GM21529 (cell line): ENCODE results near the gene GCAT.
A peak's percentile ranks its signal among the peaks of the same experiment; 100 is the strongest.

Experiments used
- ATAC-seq: cut with Tn5 transposase; IDR thresholded peaks from one replicate; pipeline ENCODE4 v1.9.1; 2021; ENCODE audit not compliant: unreplicated experiment

GCAT gene

DNA sequence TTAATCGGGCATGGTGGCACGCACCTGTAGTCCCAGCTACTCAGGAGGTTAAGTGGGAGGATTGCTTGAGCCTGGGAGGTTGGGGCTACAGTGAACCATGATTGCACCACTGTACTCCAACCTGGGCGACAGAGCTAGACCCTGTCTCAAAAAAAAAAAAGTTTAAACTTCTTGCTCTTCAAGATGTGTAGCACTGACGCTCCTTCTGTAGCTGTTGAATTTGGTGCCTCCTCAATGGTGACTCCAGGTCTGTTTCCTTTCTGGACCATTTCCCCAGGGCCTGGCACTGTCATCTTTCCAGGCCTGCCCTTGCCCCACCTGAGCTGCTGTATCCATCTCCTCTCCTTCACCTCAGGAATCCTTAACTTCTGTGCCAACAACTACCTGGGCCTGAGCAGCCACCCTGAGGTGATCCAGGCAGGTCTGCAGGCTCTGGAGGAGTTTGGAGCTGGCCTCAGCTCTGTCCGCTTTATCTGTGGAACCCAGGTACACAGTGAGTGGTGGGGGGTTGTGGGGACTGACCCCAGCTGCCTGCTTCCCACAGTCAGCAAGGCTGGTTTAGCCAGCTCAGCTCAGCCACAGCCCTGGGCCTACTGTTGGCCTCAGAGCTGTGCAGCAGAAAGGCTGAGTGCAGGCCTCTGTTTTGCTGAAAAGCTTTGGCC is 2.1 kb downstream of the GCAT start:
- no peak for ATAC-seq

DNA sequence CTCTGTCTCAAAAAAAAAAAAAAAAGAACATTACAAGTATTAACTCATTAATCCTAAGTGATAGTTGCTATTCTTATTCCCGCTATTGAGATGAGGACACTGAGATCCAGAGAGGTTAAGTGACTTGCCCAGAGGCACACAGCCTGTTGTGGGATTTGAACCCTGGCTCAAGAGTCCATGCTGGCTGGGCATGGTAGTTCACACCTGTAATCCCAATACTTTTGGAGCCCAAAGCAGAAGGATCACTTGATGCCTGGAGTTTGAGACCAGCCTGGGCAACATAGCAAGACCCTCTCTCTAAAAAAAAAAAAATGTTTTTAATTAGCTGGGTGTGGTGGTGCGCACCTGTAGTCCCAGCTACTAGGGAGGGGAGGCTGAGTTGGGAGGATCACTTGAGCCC is 4.1 kb downstream of the GCAT start:
- no peak for ATAC-seq

DNA sequence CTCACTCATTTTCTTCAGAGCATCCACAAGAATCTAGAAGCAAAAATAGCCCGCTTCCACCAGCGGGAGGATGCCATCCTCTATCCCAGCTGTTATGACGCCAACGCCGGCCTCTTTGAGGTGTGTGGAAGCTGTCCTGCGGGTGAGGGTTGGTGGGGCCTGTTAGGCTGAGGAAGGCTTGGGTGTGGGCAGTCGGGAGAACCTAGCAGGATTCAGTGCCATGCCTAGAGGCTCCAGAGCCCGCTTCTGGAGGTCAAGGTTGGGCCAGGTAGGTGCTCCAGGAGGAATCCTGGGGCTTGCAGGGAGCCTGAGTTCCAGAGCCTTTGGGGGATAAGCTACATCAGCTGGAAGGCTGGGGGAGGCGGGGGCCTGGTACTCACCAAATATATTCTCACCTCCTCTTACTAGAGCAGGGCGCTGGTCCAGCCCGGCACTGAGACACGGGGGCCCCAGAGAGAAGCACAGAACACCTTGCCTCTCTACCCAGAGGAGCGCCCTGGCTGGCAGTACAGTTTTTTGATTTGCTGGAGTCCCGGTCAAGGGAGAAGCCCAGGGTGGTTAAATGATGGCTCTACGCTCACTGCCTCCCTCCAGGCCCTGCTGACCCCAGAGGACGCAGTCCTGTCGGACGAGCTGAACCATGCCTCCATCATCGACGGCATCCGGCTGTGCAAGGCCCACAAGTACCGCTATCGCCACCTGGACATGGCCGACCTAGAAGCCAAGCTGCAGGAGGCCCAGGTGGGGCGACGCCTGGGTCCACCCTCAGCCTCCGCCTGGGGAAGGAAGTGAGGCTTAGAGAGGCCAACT is 5.3 kb downstream of the GCAT start:
- ATAC-seq = no peak

DNA sequence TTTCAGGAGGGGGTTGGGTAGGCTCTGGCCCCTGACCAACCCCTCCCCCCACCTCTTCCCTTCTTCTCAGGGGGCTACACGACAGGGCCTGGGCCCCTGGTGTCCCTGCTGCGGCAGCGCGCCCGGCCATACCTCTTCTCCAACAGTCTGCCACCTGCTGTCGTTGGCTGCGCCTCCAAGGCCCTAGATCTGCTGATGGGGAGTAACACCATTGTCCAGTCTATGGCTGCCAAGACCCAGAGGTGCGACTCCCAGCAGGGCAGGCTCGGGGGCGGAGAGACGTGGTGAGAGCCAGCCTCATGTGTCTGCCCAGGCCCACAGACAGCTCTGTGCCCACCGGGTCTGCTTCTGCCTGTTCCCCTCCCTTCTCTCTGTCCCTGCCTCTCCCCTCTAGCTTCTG is 7.9 kb downstream of the GCAT start:
- no peak for ATAC-seq

DNA sequence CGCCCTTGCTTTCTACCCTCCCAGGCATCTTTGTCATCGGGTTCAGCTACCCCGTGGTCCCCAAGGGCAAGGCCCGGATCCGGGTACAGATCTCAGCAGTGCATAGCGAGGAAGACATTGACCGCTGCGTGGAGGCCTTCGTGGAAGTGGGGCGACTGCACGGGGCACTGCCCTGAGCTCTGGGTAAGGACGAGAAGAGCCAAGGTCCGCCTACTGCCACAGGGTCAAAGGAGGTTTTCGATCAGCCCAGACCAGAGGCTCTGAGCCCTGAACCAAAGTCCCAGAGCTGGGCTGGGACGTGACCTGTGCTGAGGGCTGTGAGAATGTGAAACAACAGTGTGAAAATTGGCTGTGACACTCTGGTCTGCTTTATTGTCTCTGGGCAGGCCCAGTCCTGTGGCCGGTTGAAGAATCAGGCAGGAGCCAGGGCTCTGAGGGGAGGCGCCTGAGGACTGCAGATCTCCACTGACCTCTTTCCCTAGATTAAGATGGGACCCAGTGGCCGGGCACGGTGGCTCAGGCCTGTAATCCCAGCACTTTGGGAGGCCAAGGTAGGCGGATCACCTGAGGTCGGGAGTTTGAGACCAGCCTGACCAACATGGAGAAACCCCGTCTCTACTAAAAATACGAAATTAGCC is 8.9 kb downstream of the GCAT start:
- no peak for ATAC-seq

DNA sequence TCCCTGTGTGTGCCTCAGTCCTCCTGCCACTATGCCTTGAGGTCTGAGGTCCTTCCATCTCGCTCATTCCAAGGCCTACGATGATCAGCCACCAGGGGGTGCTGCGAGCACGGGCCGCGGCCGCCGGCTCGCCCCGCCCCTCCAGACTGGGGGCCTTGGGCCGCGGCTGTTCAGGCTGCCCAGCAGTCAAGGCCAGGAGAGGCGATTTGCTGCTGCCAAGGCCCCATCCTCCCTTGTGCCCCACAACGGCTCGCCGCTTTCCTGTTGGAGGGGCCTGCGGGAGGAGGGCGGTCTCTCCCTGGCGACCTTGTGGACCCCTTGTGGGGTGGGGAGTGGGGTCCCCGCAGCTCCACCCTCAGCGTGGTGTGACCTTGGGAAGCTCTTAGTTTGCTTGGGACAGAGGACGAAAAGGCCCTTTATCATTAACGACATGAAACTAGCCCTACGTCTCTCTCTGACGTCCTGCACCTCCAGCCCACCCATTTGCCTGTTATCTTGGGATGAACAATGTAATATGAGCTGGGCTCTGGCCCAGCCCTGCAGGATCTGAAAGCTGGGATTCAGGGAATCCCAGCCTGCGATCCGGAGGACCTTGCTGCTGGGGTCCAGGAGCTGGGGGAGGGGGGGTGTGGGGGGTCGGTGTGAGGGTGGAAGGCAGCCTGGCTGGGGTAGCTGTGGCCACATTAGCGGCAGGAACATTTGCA is 10.1 kb downstream of the GCAT start:
- peak; percentile 63 for ATAC-seq

DNA sequence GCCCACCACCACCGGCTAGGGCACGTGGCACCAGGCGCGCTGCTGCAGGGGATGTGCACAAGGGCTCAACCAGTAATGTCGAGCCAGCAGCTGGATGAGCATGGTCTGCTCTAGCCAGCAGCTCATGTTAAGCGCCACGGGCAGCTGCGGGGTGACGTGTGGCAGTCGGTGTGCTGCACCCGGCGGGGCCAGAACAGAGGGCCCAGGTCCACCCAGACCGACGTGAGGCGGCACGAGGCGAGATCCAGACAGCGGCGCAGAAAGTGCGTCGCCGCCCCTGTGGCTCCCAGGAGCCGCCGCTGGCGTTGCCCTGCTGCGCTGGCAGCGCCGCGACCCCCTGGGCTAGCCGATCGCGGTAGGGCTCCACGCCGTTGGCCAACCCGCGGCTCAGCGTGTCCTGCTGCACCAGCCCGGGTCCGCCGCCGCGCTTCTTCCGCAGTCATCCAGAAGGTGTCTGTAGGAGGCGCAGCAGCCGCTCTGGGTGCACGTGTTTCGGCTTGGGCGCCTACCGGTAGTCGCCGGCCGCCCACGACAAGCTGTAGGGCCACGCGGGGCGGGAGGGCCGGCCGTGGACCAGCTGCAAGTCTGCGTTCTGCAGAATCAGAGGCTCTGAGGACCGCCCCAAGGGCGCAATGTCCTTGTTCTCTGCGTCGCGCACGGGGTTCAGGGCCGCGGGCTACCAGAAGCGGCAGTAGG is 10.8 kb downstream of the GCAT start:
- ATAC-seq = no peak

DNA sequence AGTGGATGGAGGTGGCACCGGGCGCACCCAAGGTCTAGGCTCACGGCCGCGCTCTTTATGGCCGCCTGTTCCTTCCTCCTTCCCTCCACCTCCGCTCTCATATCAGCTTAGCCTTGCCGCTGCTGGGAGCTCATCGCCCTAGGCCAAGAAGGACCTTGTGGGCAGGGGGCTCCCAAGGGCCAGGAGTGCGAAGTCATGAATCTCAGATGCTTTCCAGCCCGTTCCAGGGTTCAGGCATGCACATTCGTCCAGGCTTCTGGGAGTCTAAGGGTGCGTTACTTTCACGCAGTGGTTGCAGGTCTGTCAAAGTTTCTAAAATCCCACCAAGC is 11.3 kb downstream of the GCAT start:
- ATAC-seq = no peak

DNA sequence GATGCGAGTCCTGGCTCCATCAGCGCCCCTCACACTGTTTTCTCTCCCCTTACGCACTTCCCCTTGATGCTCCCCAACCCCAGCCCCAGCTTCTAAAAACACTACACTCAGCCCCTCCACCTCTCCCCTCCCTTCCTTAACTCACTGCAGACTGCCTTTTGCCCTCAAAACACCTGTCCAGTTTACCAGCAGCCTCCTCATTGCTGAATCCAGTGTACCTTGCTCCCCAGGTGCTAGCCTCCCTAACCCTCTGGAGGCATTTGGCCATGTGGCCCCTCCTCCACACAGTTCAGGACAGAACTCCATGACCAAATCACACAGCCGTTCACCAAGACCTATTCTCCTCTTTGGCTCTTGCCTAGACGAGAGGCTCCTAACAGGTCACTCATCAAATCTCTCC is 12.6 kb downstream of the GCAT start:
- no peak for ATAC-seq

DNA sequence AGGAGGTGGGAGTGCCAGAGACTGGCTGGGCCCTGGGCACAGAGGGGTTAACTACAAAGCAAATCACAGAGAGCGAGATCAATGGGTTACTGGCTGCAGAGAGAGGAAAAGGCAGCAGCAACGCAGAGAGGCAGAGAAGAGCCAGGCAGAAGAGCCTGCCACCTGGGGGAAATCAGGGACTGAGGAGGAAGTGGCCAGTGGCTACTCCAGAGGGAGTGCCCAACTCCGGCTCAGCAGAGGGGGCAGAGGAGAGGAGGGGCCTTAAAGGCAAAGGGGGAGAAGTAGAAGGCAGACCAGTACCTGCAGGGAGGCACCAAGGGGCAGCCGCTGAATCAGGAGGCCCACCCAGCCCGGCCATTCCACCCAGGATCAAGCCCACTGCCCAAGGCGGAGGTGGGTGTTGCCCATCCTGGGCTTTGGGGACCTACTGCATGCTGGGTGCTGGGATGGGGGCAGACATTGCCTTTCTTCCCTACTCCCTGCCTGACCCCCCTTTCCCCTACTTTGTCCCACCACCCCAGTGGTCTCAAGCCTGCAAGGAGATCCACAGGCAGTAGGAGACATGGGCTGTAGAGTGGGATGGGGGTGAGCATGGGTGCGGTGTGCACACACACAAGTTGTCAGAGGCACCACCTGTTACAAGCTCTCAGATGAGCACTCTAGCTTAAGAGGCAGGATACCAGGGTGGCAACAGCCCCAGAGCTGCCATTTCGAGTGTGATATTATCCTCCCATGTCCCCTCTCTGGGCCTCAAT is 14.5 kb downstream of the GCAT start:
- no peak for ATAC-seq

DNA sequence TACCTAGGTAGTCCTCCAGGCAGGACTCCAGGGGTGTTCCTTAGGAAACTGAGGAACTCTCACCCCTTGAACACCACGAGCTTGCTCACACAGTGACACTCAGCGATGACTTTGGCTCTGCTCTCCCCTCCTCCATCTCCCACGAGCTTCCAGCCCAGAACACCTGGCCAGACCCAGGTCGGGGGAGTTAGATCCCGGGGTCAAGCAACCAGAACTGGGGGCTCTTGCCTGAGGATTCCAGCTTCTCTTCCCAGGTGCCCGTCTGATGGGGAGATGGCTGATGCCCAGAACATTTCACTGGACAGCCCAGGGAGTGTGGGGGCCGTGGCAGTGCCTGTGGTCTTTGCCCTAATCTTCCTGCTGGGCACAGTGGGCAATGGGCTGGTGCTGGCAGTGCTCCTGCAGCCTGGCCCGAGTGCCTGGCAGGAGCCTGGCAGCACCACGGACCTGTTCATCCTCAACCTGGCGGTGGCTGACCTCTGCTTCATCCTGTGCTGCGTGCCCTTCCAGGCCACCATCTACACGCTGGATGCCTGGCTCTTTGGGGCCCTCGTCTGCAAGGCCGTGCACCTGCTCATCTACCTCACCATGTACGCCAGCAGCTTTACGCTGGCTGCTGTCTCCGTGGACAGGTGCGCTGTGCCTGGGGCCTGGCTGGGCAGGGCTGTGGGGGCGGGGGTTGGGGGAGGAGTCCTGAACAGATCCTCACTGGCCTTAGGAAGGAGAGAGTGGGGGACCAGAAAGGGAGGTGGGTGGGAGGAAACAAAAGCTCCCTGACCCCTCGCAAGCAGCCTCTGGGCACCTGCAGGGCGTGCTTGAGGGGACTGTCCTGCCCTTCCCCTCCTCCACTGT is 15.6 kb downstream of the GCAT start, which contains the start of gene GALR3:
Gene GALR3, plus strand, starts transcription at position 249 of the 852 bp plus-strand sequence. Its CDS starts 25 bp downstream, at position 274.
- no peak for ATAC-seq

DNA sequence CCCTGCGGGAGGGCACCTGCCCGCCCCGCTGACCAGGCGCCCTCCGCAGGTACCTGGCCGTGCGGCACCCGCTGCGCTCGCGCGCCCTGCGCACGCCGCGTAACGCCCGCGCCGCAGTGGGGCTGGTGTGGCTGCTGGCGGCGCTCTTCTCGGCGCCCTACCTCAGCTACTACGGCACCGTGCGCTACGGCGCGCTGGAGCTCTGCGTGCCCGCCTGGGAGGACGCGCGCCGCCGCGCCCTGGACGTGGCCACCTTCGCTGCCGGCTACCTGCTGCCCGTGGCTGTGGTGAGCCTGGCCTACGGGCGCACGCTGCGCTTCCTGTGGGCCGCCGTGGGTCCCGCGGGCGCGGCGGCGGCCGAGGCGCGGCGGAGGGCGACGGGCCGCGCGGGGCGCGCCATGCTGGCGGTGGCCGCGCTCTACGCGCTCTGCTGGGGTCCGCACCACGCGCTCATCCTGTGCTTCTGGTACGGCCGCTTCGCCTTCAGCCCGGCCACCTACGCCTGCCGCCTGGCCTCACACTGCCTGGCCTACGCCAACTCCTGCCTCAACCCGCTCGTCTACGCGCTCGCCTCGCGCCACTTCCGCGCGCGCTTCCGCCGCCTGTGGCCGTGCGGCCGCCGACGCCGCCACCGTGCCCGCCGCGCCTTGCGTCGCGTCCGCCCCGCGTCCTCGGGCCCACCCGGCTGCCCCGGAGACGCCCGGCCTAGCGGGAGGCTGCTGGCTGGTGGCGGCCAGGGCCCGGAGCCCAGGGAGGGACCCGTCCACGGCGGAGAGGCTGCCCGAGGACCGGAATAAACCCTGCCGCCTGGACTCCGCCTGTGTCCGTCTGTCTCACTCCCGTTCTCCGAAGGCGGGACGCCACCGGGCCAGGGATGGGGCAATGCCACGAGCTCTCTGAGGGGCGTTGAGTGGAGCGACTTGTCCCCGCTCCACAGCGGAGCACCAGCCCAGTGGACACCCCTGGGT is 17.2 kb downstream of the GCAT start:
- ATAC-seq = no peak

DNA sequence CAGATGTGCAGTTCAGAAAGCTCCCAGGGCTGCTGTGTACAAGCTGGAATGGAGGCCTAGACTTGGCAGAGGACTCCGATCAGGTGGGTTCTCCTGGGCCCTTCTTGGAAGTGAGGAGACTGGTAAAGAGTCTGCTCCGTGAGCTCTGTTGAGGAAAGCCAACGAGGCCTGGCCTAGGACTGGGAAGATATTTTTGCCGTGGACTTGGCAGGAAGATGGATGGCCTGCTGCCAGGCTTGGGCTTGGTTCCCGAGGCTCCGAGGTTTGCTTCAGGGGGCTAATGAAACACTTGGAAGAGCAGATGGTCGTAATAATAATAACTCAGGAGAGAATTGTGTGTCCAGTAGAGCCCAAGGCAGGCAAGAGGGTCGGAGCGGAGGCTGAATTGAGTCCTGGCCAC is 19.3 kb downstream of the GCAT start:
- no peak for ATAC-seq

DNA sequence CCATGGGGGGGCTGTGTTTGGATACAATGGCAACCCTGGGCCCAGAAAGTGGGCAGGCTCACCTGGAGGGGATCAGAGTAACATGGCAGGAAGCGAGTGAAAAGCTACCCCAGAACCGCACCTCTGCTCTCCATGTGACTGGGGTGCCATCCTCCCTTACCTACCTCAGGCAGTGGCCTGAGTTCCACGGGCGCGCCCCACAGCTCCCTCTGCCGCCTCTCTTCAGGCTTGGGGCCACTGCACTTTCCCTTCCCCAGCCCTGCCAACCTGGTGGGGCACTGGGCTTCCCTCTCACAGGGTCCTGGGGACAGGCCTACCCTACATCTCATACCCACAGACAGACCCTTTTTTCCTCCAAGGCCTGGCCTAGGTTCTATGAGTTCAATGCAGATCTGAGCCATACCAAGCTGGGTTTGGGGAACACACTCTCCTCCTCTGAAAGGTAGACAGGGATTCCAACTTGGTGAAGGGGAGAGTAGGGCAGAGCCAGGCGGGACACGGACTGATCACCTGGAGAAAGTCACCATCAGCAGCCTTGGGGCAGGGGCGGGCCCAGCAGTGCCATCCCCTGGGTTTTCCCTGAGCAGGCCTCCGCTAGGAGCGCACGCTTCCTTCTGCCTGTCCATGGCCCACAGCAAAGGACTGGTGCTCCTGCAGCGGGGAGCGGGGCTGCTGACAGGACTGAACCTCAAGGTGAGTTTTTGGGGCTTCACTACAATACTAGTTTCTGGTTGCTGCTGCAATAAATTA is 22.5 kb downstream of the GCAT start:
- no peak for ATAC-seq

DNA sequence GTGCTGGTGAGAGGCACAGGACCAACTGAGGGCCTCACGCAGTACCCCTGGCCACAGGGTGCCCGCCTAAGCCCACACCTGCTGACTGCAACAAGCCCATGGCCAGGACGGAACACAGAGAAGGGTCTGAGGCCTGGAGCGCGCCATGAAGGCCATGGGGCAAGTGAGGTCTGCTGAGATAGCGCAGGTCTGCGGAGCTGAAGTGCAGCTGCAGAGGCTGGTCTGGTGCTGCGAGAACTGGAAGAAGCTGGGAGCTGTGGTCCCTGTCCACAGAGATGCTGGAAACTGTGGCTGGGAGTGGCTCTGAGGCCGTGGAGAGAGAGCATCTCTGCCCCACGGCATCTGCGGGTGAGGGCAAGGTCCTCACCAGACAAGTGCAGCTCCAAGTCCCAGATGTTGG is 23.7 kb downstream of the GCAT start:
- no peak for ATAC-seq

DNA sequence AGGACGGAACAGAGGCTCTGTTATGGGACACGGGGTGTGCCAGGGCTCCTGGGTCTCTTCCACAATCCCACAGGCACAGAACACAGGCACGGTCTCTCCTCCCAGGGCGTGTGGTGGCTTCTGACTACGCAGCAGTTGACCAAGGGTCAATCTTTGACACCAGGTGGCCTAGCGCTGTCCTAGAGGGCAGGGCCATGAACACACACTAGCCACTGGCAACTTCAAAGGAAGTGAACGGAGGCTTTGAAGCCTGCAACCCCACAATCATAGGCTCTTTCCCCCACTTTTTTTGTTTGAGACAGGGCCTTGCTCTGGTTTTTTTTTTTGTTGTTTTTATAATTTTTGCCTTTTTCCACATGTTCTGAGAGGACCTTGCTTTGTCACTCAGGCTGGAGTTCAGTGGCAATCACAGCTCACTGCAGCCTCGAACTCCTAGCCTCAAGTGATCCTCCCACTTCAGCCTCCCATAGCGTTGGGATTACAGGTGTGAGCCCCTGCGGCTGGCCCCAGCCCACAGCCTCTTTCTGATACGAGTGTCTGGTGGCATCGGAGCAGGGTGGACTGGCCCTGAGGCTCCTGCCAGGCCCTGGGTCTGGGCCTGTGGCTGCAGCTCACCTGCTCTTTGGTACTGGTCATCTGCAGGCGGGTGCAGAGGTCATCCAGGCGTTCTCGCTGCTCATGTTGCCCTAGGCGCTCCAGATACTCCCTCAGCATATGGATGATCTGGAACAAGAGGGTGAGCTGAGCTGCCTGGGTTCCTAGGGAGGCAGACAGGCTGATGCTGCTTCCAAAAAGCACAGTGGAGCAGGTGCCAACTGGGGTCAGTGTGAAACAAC is 24.5 kb downstream of the GCAT start:
- no peak for ATAC-seq
